Metanephros (tissue), 1 donor: ENCODE data around the gene TMEM121B. TPM values are rescaled to one million over a fixed set of nuclear protein-coding genes. Genes with fewer than 3 reads are reported as not detected.

ENCODE experiments used
- total RNA-seq: library from RNA; depleted of rRNA; stranded (reverse); fragments of >200 nt; gene quantifications from one replicate; pipeline ENCODE4 v1.2.3, GENCODE V29; 2014

TMEM121B gene
- total RNA-seq, result 0.93 TPM

DNA sequence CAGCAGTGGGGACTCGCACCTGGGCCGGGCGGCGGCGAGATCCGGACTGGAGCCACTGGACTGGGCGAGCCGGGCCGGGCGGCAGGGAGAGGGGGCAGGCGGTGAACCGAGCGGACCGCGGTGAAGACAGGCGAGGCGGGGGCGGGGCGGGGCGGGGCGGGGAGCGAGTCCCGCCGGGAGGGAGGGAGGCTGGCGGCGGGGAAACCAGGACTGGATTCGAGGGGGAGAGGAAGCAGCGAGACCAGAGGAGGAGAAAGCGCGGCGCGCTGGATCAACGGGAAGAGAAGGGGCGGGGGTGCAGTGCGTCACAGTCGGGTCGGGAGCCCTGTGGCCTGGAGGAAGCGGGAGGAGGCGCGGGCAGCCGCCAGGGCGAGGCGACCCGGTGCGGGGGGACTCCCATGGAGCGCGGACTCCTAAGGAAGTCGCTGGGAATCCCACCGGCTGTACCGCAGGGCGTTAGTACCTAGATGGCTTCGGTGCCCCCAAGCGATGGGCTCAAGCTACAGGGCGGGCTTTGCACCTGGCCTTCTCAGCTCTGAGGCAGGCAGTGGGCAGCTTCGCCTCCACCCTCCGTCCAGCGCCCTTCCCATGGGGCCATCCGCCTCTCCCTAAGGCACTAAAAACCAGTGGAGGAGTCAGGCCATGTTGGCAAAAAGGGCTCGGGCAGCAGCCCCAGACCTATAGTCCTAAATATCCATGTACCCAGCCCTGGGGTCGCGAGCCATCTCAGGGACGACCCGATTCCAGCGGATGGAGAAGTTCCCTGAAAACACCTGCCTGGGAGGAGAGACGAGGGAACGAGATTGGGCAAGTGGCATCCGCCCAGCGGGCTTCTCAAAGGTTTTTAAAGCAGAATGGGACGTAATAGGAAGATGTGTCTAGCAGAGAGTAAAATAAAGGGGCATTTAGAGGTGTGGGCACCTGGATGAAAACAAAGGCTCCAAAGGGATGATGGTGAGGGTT is at the start of gene TMEM121B:
Gene TMEM121B (minus strand): TSS at position 128 of the 963 bp plus-strand sequence. CDS start 233 bp downstream, outside the sequence.

DNA sequence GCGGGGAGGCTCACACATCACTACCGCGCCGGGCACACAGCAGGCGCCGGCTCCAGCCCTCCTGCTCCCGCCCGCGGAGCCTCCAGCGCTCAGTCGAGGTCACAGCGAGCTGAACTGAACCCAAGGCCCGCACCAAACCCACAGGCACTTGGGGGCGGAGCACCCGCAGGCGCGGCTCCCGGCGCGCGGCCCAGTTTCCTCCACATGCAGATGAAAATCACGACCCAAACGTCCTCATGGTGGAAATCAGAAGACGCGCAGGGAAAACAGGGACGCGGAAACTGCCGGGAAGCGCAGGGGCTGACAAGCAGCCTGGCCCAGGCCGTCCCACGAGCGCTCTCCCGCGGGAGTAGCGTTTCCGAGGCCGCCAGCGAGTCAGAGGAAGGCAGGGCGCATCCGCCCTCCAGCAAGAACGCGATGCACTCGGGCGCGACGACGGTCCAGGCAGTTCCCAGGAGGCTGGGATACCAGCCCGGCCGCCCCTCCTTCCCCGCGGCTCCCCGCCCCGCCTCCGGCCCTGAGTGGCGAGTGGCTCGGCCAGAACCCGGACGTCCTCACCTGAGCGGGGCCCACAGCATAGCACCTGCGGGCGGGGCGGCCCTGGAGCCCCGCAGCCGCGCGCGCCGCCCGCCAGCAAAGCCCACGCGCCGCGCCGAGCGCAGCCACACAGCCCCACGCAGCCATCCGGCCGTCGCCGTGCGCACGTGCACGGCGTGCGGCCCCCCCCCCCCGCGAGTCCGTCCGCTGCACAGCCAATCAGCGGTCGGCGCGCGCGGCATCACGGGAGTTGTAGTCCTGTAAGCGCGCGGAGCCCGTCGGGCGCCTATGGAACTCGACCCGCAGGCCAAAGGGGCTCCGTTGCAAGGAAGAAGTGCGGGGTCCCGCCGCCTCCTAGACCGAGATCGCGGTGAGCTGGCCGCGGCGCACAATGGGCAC is 37.7 kb upstream of the TMEM121B start, which contains the start of gene HDHD5:
Gene HDHD5 (minus strand): TSS at position 710 of the 936 bp plus-strand sequence. CDS start 26 bp downstream, at position 684.

DNA sequence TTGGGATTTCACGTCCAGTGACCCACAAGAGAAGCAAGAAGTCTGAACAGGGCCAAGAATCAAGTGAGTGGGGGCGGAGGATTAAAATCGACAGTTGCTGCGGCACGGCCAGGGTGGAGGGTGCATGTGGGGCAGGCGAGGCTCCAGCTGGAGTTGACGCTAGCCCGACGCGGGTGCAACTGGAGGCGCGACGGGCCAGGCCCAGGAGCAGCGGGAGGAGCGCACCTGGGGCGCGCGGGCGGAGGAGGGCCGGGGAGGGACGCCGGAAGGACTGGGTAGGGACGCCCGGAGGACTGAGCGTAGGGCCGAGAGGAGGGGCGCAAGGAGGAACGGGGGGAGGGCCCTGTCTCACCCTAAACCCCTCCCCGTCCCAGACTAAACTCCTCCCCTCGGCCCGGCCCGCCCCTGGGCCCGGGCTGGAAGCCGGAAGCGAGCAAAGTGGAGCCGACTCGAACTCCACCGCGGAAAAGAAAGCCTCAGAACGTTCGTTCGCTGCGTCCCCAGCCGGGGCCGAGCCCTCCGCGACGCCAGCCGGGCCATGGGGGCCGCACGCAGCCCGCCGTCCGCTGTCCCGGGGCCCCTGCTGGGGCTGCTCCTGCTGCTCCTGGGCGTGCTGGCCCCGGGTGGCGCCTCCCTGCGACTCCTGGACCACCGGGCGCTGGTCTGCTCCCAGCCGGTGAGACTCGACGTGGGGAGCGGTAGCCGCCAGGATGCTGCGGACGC is 36.4 kb downstream of the TMEM121B start, which contains the start of gene IL17RA:
Gene IL17RA (plus strand): TSS at position 447 of the 723 bp plus-strand sequence. CDS start 92 bp downstream, at position 539.

Other genes with a start within 250 kb of the TMEM121B start
- not detected for gene GAB4, start 113.1 kb downstream of the TMEM121B start, total RNA-seq
- gene IL17RA, start 36.4 kb downstream of the TMEM121B start, total RNA-seq, result 8.7 TPM
- gene HDHD5, start 37.9 kb upstream of the TMEM121B start, total RNA-seq, result 29.3 TPM
- 14.8 TPM for gene ADA2, start 98.1 kb upstream of the TMEM121B start, total RNA-seq
- gene CECR2, start 248.1 kb upstream of the TMEM121B start, total RNA-seq, result 12.8 TPM